Muscle layer of colon (tissue), 2 donors: ENCODE measurements around the gene ERF.

Source experiments
- H3K27ac ChIP-seq: one replicate; pipeline ENCODE4 v1.7.0; 2013; ENCODE audit warnings: low read depth, mild to moderate bottlenecking, low read length, moderate library complexity
- H3K27me3 ChIP-seq, 2 donors: one replicate each; pipeline ENCODE4 v1.7.0; 2013; ENCODE audit warnings: low read length in 2 of 2, mild to moderate bottlenecking in 2 of 2; ENCODE audit not compliant: insufficient read depth in 2 of 2, control insufficient read depth in 1 of 2
- H3K36me3 ChIP-seq: one replicate; pipeline ENCODE4 v1.7.0; 2013; ENCODE audit warnings: mild to moderate bottlenecking, low read length; ENCODE audit not compliant: insufficient read depth
- H3K4me1 ChIP-seq: one replicate; pipeline ENCODE4 v1.7.0; 2013; ENCODE audit warnings: mild to moderate bottlenecking, low read length; ENCODE audit not compliant: insufficient read depth
- H3K4me3 ChIP-seq, 2 donors: one replicate each; pipeline ENCODE4 v1.7.0; 2013; ENCODE audit warnings: low read length in 2 of 2, low read depth in 1 of 2, mild to moderate bottlenecking in 1 of 2, moderate library complexity in 1 of 2
- H3K9ac ChIP-seq: one replicate; pipeline ENCODE4 v1.7.0; 2013; ENCODE audit warnings: low read length
- H3K9me3 ChIP-seq: one replicate; pipeline ENCODE4 v1.7.0; 2013; ENCODE audit warnings: mild to moderate bottlenecking, low read length
- donor health status: abdominal sarcoma.
- donor health status: Adenocarcinoma of cecum.

Gene ERF

DNA sequence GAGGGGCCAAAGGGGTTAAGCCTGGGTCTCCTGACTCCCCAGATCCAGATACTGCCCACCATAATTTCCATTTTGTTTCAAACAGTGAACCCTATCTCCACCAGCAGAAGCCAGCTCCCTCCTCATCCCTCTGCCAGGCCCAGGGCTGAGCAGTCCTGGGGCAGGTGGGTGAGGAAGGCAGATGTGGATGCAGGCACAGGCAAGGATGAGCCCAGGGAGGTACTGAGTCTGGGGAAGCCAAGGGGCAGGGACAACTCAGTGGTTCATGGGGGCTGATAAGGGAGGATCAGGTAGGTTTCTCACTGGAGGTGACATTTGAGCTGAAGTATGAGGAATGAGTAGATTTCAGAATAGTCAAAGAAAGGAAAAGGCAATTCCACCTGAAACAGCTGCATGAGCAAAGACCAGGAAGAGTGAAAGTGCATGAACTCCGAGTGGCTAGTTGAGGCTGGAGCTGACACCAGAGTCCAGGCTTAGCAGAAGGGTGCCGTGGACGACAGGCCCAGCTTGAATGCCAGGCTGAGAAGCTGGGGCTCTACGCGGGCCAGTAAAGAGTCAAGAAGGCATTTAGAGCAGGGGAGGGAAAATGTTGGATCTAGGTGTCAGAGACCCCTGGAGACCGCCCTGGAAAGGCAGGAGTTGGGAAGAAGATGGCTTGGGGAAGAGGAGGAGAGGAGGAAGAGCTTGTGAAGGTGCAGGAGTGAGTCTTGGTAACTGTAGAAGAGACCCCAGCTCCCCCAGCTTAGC lies 24.4 kb upstream of the ERF start:
- peaks cover 10% of the 10 kb centered on the region for H3K36me3 ChIP-seq
- H3K4me3 ChIP-seq: peak overlapping the region; percentile 74 to 90
- H3K27ac ChIP-seq: peak overlapping the region; percentile 95
- peak overlapping the region; percentile 66 for H3K9ac ChIP-seq
- H3K4me1 ChIP-seq: peaks cover 65% of the 10 kb centered on the region
- H3K27me3 ChIP-seq: no peaks in the 10 kb centered on the region
- H3K9me3 ChIP-seq: no peaks in the 10 kb centered on the region

DNA sequence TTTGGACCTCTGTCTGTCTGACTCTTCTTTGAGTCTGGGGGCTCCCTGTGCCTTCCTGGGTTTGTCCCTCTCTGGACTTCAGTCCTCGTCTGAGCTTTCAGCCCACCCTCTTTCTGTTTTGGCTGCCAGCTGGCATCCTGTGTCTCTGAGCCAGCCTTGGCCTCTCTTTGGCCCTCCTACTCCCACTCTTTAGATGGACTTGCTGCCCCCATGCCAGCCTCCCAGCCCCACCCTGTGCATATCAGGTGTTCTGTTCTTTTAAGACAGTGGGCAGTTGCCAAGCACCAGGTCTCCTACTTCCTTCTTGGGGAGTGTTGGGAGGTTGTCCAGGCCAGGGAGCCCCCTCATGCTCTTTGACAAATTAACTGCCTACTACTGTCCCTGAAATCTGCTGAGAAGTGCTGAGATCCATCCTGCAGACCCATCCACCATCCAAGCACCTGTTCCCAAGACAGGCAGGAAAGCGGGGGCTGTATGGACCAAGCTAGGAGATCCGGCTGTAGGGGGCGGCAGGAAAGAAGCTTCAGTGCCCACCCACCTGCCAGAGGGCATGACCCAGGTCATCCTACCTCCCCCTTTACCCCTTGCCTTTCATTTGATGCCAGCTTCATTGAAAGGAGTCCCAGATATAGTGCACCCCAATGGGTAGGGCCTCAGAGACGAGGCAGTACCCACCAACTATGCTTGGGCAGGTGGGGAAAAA lies 23.7 kb upstream of the ERF start:
- peaks cover 17% of the 10 kb centered on the region for H3K36me3 ChIP-seq
- peak overlapping the region; percentile 95 for H3K27ac ChIP-seq
- H3K9ac ChIP-seq: peak overlapping the region; percentile 66
- no peaks in the 10 kb centered on the region for H3K9me3 ChIP-seq
- peaks cover 65% of the 10 kb centered on the region for H3K4me1 ChIP-seq
- peak overlapping the region in 1 of 2 donors; percentile 74 for H3K4me3 ChIP-seq
- no peaks in the 10 kb centered on the region for H3K27me3 ChIP-seq

DNA sequence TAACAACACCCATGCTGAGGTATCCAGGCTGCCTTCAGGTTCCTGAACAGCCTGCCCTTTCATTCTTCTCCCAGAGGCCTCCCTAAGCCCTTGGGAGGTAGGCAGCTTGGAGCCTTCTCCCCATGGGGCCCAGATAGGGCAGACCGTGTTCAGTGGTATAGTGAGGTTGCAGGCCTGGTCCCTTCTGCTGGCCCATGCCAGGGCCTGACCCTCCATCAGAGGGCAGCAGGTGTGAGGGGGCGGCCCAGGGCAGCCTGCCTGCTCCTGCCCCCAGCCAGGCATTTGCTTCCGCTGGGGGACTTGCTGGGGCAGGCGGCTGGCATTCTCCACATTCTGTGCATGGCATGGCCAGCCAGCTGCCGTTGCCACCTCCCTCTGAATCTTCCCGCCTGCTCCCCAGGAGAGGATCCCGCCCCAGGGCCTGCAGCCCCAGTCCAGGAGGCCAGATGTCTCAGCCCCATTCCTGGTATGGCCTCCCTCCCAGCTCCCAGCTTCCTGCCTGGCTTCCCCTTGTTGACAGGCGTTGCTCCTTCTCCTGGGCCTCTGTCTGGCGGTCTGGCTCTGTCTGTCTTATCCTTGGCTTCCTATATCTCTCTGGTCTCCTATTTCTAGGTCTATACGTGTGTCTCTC lies 23.0 kb upstream of the ERF start:
- Histone ChIP-seq H3K4me3 (no peak overlapping the region), H3K36me3 (peaks cover 18% of the 10 kb centered on the region), H3K4me1 (peaks cover 60% of the 10 kb centered on the region), H3K9me3 (no peaks in the 10 kb centered on the region), H3K9ac (peak overlapping the region; percentile 39), H3K27me3 (no peaks in the 10 kb centered on the region), H3K27ac (peak overlapping the region; percentile 95)

DNA sequence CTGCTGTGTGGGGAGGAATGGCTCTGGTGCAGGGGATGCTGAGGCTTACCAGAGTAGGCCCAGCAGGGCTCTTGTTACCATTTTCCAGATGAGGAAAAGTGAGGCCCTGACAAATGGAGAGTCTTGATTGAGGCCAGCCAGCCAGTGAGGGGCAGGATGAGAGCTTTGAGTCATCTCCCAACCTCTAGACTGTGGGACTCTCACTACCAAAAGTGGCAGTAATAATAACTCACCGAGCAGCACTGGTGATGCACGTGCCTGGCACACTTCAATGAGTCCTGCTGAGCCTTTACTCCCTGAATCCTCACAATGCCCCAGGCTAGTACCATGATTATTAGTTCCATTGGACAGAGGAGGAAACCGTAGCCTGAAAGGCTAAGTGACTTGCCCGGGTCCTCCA lies 21.9 kb upstream of the ERF start:
- H3K36me3 ChIP-seq: peaks cover 18% of the 10 kb centered on the region
- H3K27me3 ChIP-seq: no peaks in the 10 kb centered on the region
- peak overlapping the region; percentile 44 for H3K9ac ChIP-seq
- no peak overlapping the region for H3K27ac ChIP-seq
- peaks cover 50% of the 10 kb centered on the region for H3K4me1 ChIP-seq
- no peaks in the 10 kb centered on the region for H3K9me3 ChIP-seq
- H3K4me3 ChIP-seq: no peak overlapping the region

DNA sequence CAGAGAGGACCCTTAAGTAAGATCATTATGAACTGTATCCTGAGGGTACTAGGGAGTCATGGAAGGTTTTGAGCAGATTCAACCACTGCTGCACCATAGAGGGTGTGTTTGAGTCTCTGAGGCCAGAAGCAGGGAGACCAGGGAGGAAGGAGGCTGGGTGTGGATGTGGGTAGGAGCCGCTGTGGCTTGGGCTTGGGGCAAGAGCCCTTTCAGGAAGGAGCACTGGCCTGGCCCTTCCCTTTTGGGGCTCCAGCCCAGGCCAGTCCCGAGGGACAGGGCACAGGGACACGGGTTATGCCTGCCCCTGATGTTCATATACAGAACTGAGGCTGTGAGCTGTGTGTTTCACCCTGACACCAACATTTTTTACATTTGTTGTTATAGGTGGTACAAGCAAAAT lies 21.4 kb upstream of the ERF start:
- H3K27ac ChIP-seq: no peak overlapping the region
- no peak overlapping the region for H3K4me3 ChIP-seq
- peaks cover 23% of the 10 kb centered on the region for H3K36me3 ChIP-seq
- no peaks in the 10 kb centered on the region for H3K27me3 ChIP-seq
- H3K4me1 ChIP-seq: peaks cover 48% of the 10 kb centered on the region
- no peaks in the 10 kb centered on the region for H3K9me3 ChIP-seq
- H3K9ac ChIP-seq: no peak overlapping the region

DNA sequence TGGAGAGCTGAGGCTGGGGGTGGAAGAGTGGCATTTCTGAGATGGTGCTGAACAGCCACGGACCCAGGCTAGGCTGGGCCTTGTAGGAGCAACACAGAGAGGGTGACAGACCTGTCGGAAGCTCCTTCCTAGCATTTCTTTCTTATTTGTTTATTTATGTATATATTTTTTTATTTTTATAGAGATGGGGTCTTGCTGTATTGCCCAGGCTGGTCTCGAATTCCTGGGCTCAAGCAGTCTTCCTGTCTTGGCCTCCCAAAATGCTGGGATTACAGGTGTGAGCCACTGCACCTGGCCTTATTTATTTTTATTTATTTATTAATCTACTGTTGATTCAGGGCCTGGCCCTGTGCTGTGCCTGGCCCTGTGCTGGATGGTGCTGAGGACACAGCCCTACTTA lies 20.6 kb upstream of the ERF start:
- Histone ChIP-seq H3K27ac (no peak overlapping the region), H3K9ac (no peak overlapping the region), H3K36me3 (peaks cover 25% of the 10 kb centered on the region), H3K9me3 (no peaks in the 10 kb centered on the region), H3K4me3 (no peak overlapping the region), H3K27me3 (no peaks in the 10 kb centered on the region), H3K4me1 (peaks cover 54% of the 10 kb centered on the region)

DNA sequence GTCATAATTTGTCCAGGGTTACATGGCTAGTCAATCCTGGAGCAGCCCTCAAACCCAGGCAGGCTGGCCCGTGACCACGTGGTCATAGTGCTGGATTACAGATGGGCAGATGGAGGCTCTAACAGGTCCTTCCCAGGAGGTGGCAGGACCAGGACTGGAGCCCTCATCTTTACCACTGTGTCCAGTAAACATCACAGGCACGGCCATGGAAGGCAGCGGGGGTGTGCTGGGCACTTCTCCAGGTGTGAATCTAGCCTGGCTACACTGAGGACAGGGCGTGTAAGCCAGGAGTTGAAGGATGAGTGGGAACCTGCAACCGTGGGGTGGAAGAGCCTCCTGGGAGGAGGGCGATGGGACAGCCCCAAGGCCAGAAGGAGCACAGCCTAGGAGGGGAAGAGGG lies 20.2 kb upstream of the ERF start:
- Histone ChIP-seq H3K9me3 (no peaks in the 10 kb centered on the region), H3K36me3 (peaks cover 25% of the 10 kb centered on the region), H3K9ac (no peak overlapping the region), H3K4me3 (no peak overlapping the region), H3K27me3 (no peaks in the 10 kb centered on the region), H3K27ac (peak overlapping the region; percentile 35), H3K4me1 (peaks cover 59% of the 10 kb centered on the region)

DNA sequence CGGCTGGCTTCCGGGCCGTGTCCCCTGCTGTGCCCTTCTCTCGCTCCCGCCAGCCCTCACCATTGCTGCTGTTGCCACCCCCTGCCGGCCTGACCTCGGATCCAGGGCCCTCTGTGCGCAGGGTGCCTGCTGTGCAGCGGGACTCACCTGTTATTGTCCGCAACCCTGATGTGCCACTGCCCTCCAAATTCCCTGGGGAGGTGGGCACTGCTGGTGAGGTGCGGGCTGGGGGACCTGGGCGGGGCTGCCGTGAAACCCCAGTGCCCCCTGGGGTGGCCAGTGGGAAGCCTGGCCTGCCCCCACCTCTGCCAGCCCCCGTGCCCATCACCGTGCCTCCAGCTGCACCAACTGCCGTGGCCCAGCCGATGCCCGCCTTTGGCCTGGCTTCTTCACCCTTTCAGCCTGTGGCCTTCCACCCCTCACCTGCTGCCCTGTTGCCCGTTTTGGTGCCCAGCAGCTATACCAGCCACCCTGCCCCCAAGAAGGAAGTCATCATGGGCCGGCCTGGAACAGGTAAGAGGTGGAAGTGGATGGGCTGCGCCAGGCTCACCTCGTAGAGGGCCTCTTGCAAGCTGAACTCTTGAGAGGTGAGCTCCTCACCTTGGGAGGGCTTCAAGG lies 19.2 kb upstream of the ERF start:
- H3K4me3 ChIP-seq: no peak overlapping the region
- no peaks in the 10 kb centered on the region for H3K9me3 ChIP-seq
- peaks cover 25% of the 10 kb centered on the region for H3K36me3 ChIP-seq
- no peaks in the 10 kb centered on the region for H3K27me3 ChIP-seq
- peaks cover 57% of the 10 kb centered on the region for H3K4me1 ChIP-seq
- peak overlapping the region; percentile 35 for H3K27ac ChIP-seq
- H3K9ac ChIP-seq: no peak overlapping the region

DNA sequence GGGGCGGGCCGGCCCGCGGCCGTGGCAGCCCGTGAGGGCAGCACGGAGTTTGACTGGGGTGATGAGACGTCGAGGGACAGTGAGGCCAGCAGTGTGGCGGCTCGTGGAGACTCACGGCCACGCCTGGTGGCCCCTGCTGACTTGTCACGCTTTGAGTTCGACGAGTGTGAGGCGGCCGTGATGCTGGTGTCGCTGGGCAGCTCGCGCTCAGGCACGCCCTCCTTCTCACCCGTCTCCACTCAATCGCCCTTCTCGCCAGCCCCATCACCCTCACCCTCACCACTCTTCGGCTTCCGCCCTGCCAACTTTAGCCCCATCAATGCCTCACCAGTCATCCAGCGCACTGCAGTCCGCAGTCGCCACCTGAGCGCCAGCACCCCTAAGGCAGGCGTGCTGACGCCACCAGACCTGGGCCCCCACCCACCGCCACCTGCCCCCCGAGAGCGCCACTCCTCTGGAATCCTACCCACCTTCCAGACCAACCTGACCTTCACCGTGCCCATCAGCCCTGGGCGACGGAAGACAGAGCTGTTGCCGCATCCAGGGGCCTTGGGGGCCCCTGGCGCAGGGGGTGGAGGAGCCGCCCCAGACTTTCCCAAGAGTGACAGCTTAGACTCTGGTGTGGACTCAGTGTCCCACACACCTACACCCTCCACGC lies 18.6 kb upstream of the ERF start:
- Histone ChIP-seq H3K36me3 (peaks cover 25% of the 10 kb centered on the region), H3K4me1 (peaks cover 51% of the 10 kb centered on the region)

DNA sequence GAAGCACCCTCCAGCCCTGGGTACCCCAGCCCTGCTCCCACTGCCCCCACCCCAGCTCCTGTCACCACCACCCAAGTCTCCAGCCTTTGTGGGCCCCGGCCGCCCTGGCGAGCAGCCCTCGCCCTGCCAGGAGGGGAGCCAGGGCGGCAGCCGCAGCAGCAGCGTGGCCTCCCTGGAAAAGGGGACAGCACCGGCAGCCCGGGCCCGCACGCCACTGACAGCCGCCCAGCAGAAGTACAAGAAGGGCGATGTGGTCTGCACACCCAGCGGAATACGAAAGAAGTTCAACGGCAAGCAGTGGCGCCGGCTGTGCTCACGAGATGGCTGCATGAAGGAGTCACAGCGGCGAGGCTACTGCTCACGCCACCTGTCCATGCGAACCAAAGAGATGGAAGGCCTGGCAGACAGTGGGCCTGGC lies 18.1 kb upstream of the ERF start:
- Histone ChIP-seq H3K36me3 (peaks cover 25% of the 10 kb centered on the region), H3K9ac (no peak overlapping the region), H3K4me3 (no peak overlapping the region), H3K27ac (no peak overlapping the region), H3K27me3 (no peaks in the 10 kb centered on the region), H3K9me3 (no peaks in the 10 kb centered on the region), H3K4me1 (peaks cover 45% of the 10 kb centered on the region)

More for the DNA sequence above, 18.6 kb upstream of the ERF start:
- Histone ChIP-seq H3K9me3 (no peaks in the 10 kb centered on the region), H3K27ac (no peak overlapping the region), H3K27me3 (no peaks in the 10 kb centered on the region), H3K9ac (no peak overlapping the region), H3K4me3 (no peak overlapping the region)

DNA sequence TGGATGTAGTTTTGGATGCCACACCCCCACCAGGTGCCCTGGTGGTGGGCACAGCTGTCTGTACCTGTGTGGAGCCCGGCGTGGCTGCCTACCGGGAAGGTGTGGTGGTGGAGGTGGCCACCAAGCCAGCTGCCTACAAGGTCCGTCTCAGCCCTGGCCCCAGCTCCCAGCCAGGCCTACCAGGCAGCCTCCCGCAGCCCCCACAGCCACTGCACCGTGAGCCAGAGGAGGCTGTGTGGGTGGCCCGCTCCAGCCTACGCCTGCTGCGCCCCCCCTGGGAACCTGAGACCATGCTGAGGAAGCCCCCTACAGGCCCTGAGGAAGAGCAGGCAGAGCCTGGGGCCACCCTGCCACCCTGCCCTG lies 17.6 kb upstream of the ERF start:
- Histone ChIP-seq H3K4me1 (peaks cover 44% of the 10 kb centered on the region), H3K9ac (no peak overlapping the region), H3K36me3 (peaks cover 25% of the 10 kb centered on the region), H3K9me3 (no peaks in the 10 kb centered on the region), H3K27me3 (no peaks in the 10 kb centered on the region), H3K27ac (no peak overlapping the region), H3K4me3 (no peak overlapping the region)
